Stimulated activated naive CD8-positive, alpha-beta T cell treated with anti-CD3 and anti-CD28 coated beads, Interleukin-15, amount 100 ng/mL, for 72 hours (primary cell): ENCODE measurements around the gene RPS3A.

Experiments
- ATAC-seq: fragments of 150-1000 bp; cut with Tn5 transposase; 2 replicates; pipeline ENCODE4 v1.10.0; 2021; ENCODE audit warnings: mild to moderate bottlenecking, moderate library complexity
- DNase-seq, 2 donors: peaks; one replicate each; pipeline ENCODE4 v3.0.0; 2021 to 2022
- H3K27ac Mint-ChIP-seq, 2 donors: one replicate each; pipeline ENCODE4 v1.8.0; 2022; ENCODE audit warnings: mild to moderate bottlenecking in 2 of 2, mixed read lengths in 2 of 2, moderate library complexity in 2 of 2
- H3K27me3 Mint-ChIP-seq: one replicate; pipeline ENCODE4 v1.8.0; 2022; ENCODE audit warnings: mixed read lengths
- H3K4me1 Mint-ChIP-seq: one replicate; pipeline ENCODE4 v1.8.0; 2022; ENCODE audit warnings: mild to moderate bottlenecking, mixed read lengths
- H3K4me3 Mint-ChIP-seq, 2 donors: one replicate each; pipeline ENCODE4 v1.8.0; 2022; ENCODE audit warnings: mild to moderate bottlenecking in 2 of 2, mixed read lengths in 2 of 2, moderate library complexity in 1 of 2
- H3K9me3 Mint-ChIP-seq, 2 donors: one replicate each; pipeline ENCODE4 v1.8.0; 2022; ENCODE audit warnings: mixed read lengths in 2 of 2

RPS3A gene

GRCh38 chr4:151144329-151145072, 45.1 kb downstream of the RPS3A start:
- DNase-seq (no peak), ATAC-seq (no peak)
- peaks cover 9% of the 10 kb centered on the region for H3K27me3 Mint-ChIP-seq
- H3K4me3 Mint-ChIP-seq, result no peak overlapping the region
- H3K9me3 Mint-ChIP-seq, result no peaks in the 10 kb centered on the region
- H3K27ac Mint-ChIP-seq, result no peak overlapping the region
- no peaks in the 10 kb centered on the region for H3K4me1 Mint-ChIP-seq

DNA sequence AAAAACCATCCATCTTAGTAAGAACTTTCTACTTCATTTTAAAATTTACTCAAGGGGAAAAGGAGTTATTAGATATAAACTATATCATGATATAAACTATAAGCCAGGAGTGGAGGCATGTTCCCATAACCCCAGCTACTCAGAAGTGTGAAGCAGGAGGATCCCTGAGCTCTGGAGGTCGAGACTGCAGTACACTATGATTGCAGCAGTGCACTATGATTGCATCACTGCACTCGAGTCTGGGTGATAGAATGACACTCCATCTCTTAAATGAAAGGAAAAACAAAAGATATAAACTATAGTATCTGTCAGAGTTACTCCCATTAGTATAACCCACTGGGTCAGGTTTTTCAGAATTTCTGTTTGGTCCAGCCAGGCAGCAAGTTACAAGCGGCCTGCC, 47.6 kb downstream of the RPS3A start:
- no peak overlapping the region for H3K4me3 Mint-ChIP-seq
- ATAC-seq (no peak), DNase-seq (no peak)
- H3K27me3 Mint-ChIP-seq, result peaks cover 16% of the 10 kb centered on the region
- no peaks in the 10 kb centered on the region for H3K9me3 Mint-ChIP-seq
- H3K27ac Mint-ChIP-seq, result no peak overlapping the region
- no peaks in the 10 kb centered on the region for H3K4me1 Mint-ChIP-seq

DNA sequence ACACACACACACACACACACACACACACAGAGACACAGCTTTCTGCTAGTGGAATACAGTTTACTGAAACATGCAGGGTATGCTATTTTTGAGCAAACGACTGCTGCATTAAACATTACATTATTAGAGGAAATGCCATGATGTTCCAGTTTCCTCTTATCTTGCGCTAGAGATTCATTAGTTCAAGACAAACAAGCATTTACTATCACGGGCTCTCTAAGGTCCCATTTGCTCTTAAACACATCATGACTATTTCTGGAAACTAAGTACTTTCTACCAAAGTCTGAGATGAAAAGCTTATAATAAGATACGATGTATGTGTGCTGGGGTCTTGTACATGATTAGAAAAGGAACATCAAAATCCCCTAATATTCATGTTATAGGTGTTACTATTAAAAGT, 48.8 kb downstream of the RPS3A start:
- Mint-ChIP-seq H3K9me3 (no peaks in the 10 kb centered on the region), H3K27ac (no peak overlapping the region), H3K4me1 (no peaks in the 10 kb centered on the region), H3K27me3 (peaks cover 16% of the 10 kb centered on the region), H3K4me3 (no peak overlapping the region)
- ATAC-seq (no peak), DNase-seq (no peak)

DNA sequence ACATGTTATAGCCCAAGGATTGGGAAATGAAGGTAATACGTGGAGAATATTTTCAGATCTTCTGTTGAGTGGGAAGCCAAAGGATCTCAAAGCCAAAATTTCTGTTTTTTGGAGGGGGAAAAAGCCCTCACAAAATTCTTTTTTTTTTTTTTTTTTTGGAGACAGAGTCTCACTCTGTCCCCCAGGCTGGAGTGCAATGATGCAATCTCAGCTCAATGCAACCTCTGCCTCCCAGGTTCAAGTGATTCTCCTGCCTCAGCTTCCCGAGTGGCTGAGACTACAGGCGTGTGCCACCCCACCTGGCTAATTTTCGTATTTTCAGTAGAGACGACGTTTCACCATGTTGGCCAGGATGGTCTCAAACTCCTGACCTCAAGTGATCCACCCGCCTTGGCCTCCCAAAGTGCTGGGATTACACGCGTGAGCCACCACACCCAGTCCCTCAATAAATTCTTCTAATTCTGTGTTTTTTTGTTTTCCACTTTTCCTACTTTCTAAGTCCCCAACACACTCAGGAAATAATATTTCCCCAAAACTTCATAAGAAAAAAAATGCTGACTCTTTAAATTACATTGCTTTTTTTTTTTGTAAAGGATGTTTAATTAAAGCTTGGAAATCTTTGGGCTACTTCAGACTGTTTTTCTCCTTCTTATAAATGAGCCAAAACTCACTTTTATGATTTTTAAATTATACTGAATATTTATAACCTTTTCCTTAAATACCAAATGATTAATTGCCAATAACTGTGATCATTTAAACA, 51.6 kb downstream of the RPS3A start:
- H3K9me3 Mint-ChIP-seq, result no peaks in the 10 kb centered on the region
- ATAC-seq, result no peak
- no peaks in the 10 kb centered on the region for H3K4me1 Mint-ChIP-seq
- no peak overlapping the region for H3K4me3 Mint-ChIP-seq
- peaks cover 7% of the 10 kb centered on the region for H3K27me3 Mint-ChIP-seq
- H3K27ac Mint-ChIP-seq, result no peak overlapping the region
- DNase-seq, result no peak

DNA sequence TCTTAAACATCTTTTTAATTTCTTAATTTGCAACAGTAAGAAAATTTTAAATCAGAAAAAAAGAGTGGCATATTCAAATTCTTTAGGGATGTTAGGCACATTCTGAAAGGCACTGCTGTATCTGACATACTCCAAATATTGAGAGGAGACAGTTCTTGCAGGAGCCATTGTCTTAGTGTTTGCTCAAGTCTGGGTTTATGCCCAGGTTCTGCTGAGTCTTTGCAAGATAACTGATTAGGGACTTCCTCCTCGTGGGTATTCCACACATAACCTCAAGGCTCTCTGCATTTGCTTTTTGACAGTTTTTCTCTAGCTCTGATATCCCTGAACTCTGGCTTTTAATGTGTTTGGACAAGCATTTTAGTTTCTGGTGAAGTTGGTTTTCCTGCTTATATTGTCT, 52.6 kb downstream of the RPS3A start:
- Mint-ChIP-seq H3K4me1 (no peaks in the 10 kb centered on the region), H3K9me3 (no peaks in the 10 kb centered on the region), H3K27ac (no peak overlapping the region), H3K4me3 (no peak overlapping the region), H3K27me3 (peaks cover 17% of the 10 kb centered on the region)
- no peak for DNase-seq
- ATAC-seq, result no peak

DNA sequence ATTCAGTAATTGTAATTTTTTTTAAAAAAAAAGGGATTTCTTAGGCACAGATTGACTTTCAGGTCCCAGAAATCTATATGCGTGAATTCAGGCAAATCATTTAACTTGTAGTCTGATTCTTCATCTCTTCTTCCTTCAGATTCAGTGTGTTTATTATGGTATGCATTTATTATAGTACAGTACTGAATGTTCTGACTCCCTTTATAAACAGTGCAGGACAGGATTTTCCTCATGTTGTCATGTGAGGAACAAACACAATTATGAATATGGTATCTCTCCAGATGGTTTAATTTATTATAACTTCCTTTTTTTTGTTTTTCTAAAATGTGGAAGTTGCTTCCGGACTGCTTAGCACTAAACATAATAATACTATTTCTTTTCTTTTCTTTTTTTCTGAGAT, 54.2 kb downstream of the RPS3A start:
- no peak for ATAC-seq
- Mint-ChIP-seq H3K4me3 (no peak overlapping the region), H3K4me1 (no peaks in the 10 kb centered on the region), H3K27me3 (peaks cover 27% of the 10 kb centered on the region), H3K9me3 (peaks cover 0 to 5% of the 10 kb centered on the region in 2 donors), H3K27ac (no peak overlapping the region)
- DNase-seq, result no peak
